GM18502 (cell line): Measurements from ENCODE around the gene TRMT6.
A peak's percentile ranks its signal among the peaks of the same experiment; 100 is the strongest.

Experiments used
- ATAC-seq: cut with Tn5 transposase; IDR thresholded peaks from one replicate; pipeline ENCODE4 v1.9.1; 2021; ENCODE audit warnings: mild to moderate bottlenecking; ENCODE audit not compliant: unreplicated experiment, poor library complexity

TRMT6 gene, protein sequence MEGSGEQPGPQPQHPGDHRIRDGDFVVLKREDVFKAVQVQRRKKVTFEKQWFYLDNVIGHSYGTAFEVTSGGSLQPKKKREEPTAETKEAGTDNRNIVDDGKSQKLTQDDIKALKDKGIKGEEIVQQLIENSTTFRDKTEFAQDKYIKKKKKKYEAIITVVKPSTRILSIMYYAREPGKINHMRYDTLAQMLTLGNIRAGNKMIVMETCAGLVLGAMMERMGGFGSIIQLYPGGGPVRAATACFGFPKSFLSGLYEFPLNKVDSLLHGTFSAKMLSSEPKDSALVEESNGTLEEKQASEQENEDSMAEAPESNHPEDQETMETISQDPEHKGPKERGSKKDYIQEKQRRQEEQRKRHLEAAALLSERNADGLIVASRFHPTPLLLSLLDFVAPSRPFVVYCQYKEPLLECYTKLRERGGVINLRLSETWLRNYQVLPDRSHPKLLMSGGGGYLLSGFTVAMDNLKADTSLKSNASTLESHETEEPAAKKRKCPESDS

GRCh38 chr20:5950271-5951031, at the start of gene TRMT6, which contains the start of gene MCM8:
TSS of gene TRMT6 (minus strand) at chr20:5950533. CDS start at chr20:5950405, 128 bp downstream.
TSS of gene MCM8 (plus strand) at chr20:5950652. CDS start at chr20:5952016, 1,364 bp downstream.
- ATAC-seq, result peak; percentile 97

- ATAC-seq, result no peak
Measured at GRCh38 chr20:5999783-6000182, 49.5 kb upstream of the TRMT6 start.

GRCh38 chr20:5996765-5997164, 46.4 kb upstream of the TRMT6 start:
- peak; percentile 97 for ATAC-seq

- ATAC-seq, result no peak
Measured at GRCh38 chr20:5991623-5992441, 41.5 kb upstream of the TRMT6 start.

GRCh38 chr20:5990946-5991345, 40.6 kb upstream of the TRMT6 start:
- ATAC-seq, result no peak

DNA sequence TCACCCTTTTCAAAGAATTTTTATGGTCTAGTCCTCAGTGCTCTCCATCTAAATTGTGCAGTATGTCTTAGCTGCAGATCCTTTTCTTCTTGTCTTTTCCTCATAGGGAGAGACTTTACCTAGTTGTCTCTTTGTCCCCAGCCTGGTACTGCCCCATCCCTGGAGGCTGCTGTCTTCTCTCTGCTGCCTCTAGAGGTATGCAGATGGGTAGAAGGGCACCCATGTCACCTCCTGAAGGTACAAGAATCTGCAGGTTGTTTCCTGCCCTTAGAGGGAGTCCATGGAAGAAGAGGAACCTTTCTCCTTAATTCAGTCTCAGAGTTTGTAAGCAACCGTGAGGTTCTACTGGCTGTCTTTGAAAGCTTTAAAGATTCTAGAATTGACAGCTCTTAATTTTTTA, 39.2 kb upstream of the TRMT6 start:
- ATAC-seq, result no peak

DNA sequence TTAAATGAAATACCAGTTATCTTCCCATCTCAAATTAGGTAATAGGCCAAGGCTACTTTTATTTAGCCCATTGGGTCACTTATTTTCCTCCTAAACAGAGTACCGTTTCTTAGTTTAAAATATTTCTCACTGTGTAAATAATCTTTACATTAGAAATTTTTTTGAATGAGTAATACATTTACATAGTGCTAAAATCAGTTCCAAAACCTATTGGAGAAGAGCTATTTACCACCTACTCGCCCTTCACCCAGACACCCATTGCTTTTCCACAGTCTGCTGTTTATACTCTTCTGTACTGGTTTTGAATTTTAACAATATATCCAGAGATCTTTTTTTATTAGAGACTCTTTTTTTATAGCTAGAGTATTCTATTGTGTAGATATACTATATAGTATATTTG, 37.0 kb upstream of the TRMT6 start:
- ATAC-seq, result no peak

DNA sequence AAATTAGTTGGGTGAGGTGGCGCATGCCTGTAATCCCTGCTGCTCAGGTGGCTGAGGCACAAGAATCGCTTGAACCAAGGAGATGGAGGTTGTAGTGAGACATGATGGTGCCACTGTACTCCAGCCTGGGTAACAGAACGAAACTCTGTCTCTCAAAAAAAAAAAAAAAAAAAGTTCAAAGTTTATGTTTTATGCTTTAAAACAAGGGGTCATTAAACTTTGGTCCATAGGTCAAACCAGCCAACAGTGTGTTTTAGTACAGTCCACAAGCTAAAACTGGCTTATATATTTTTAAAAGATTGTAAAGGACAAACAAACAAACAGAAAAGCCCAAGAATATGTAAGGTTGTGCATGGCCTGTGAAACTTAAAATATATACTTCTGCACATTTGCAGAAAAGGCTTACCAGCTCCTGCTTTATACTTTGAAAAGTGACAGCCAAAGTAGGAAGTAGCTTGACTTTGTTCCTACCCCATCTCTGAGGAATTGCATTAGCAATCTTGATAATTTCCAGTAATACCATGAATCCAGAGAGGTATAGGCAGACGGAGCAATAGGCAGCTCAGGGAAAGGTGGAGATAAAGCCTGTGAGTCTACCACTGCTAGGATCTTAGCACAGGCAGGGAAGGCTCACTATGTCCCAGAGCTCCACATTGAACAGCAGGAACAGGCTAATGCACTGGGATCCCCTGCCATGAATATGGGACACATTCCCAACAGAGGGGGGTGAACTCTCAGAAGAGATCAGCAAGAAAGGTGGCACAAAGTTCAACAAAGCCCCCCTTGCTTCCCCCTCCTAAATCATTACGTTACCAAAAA, 30.6 kb upstream of the TRMT6 start:
- ATAC-seq, result no peak

- ATAC-seq, result no peak
Measured at GRCh38 chr20:5979801-5980200, 29.5 kb upstream of the TRMT6 start.

DNA sequence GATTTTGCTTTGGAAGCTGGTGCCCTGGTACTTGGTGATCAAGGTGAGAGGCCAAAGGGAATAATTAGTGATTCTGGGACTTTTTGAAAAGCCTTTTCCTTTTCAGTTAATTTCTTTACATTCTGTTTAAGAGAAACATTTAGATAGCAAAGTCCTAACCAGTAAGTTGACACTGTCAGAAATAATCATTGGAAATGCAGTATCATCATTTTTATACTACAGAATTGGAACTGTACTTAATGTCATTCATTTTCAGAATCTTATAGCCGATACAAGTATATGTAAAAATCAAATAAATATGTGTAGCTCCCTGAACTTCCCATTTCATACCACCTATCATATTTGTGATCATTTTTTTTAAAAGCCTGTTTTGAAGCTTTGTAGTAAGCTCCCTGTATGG, 27.6 kb upstream of the TRMT6 start:
- ATAC-seq, result no peak

- ATAC-seq, result no peak
Measured at GRCh38 chr20:5977223-5977622, 26.9 kb upstream of the TRMT6 start.

DNA sequence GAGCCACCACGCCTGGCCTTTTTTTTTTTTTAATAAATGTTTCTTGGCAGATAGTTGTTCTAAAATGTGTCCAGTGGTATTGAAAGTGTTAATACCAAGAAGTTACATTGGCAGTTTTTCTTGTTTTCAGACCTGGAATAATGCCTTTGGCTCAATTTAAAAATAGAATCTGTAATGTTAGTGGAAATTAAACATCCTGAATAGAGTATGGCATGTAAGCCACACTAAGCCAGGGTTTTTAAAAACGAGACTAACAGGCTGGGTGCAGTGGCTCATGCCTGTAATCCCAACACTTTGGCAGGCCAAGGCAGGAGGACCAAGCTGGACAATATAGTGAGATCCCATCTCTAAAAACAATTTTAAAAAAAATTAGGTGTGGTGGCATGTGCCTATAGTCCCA, 25.4 kb upstream of the TRMT6 start:
- ATAC-seq, result no peak

GRCh38 chr20:5974531-5974930, 24.2 kb upstream of the TRMT6 start:
- no peak for ATAC-seq

GRCh38 chr20:5973971-5974370, 23.6 kb upstream of the TRMT6 start:
- no peak for ATAC-seq

DNA sequence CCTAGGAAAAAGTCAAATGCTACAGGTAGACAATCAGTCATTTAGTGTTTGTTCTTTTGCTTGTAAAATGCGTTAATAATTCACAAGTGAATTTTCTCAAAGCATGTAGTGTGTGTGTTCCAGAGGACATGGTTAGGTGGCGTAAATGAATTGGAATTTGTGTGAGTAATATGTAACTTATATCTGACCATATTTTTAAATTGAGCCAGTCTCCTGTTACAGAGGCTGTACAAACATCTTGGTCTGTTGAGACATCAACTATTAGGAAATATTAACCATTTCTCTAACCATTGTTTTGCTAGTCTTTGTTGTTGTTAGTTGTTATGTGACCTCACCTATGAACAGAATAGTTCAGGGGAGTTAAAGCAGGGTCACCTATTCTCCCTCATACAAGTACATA, 22.8 kb upstream of the TRMT6 start:
- no peak for ATAC-seq

DNA sequence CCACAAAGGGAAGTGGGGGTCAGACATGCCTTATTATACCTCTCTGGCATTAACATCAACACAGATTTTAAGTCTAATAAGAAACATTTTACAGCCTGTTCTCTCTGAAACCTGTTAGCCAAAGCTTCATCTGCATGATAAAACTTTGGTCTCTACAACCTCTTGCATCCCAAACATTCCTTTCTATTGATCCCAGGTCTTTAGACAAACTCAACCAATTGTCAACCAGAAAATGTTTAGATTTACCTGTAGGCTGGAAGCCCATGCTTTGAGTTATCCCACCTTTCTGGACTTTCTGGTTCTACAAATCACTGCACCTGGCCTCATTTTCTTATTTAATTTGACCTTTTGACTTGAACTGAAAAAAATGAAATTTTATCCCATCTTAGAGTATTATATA, 20.9 kb upstream of the TRMT6 start:
- no peak for ATAC-seq

DNA sequence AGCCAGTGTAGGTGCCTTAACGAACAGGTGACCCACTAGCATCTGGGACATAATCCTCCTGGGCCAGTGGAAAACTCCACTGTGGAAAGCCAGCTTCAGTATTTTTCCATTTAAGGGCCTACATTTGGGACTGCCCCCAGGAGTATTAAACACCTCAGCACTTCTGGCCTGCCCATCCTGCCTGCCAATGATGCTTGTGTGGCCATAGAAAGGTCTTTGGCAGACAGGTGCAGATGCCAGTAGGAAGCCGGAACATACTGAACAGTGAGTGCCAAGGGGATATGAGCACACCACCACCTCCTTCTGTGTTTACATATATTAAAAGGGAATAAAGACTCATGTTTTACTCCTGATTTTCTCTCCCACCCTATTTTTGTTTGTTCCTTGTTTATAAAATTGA, 20.0 kb upstream of the TRMT6 start:
- no peak for ATAC-seq

GRCh38 chr20:5969940-5970339, 19.6 kb upstream of the TRMT6 start:
- no peak for ATAC-seq

GRCh38 chr20:5969348-5969935, 19.1 kb upstream of the TRMT6 start:
- ATAC-seq, result no peak
